RWPE1 (cell line): Measurements from ENCODE around the gene CYP2W1.

ENCODE experiments used
- CTCF ChIA-PET: fragments of 350-600 bp; sonication (Branson Sonifier 250); formaldehyde crosslinking; extraction: SDS; loops from one replicate; lab custom pipeline; 2021; lab: Yijun Ruan, JAX
- POLR2A ChIA-PET: fragments of 400-600 bp; formaldehyde crosslinking; extraction: SDS; loops from one replicate; lab custom pipeline; 2020; ENCODE audit warnings: antibody characterized with exemption; ENCODE audit not compliant: low non-redundant PET; lab: Yijun Ruan, JAX
- DNase-seq: peaks from one replicate; pipeline ENCODE4 v3.0.0; 2012; ENCODE audit warnings: low spot score
- H3K27ac ChIP-seq: fragments of 450-650 bp; 2 replicates; pipeline ENCODE4 v1.5.1; 2017
- CTCF ChIP-seq: fragments of 450-650 bp; conservative IDR thresholded peaks from 2 replicates; pipeline ENCODE4 v1.5.1; 2017; ENCODE audit warnings: low read depth, mild to moderate bottlenecking

CYP2W1 gene

DNA sequence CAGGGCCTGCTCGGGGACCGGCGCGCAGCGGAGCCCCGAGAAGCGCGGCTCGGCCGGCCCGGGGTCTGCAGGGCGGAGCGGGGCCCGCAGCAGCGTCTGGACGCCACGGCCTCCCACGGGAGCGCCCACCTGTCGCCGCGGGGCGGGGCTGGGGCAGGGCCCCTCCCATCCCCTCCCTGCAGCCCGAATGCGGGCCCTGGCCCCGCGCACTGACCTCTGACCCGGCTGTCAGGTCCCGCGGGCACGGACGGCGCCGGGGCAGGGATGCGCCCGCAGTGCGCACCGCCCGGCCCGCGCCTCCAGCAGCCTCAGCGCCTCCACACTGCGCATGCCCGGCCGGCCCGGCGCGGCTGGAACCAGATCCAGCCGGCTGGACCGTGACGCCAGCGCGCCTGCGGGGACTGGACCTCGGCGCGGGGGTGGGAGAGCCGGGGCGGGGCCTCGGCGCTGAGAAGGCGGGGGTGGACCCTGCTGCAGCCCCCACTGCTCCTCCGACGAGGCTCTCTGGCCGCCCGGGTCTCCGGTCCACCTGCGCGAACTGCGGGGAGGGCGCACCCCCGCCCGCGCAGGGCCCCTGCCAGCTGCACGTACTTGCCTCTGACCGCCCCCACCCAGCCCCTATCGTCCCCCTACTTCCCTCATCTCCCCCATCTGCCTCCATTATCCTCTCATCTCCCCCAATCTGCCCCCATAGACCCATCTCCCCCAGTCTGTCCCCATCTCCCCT is 45.2 kb downstream of the CYP2W1 start:
- TF ChIP-seq CTCF = no peak
- DNase-seq = peak; percentile 98
- ChIA-PET CTCF (interaction anchor here (0.5 to 1.8 kb wide), 2 partner anchors 38 to 121 kb away, joined by 4 to 7 read pairs; no protein-coding TSS in a partner anchor), POLR2A (no interaction called here)
- H3K27ac ChIP-seq = peak overlapping the region; percentile 94

DNA sequence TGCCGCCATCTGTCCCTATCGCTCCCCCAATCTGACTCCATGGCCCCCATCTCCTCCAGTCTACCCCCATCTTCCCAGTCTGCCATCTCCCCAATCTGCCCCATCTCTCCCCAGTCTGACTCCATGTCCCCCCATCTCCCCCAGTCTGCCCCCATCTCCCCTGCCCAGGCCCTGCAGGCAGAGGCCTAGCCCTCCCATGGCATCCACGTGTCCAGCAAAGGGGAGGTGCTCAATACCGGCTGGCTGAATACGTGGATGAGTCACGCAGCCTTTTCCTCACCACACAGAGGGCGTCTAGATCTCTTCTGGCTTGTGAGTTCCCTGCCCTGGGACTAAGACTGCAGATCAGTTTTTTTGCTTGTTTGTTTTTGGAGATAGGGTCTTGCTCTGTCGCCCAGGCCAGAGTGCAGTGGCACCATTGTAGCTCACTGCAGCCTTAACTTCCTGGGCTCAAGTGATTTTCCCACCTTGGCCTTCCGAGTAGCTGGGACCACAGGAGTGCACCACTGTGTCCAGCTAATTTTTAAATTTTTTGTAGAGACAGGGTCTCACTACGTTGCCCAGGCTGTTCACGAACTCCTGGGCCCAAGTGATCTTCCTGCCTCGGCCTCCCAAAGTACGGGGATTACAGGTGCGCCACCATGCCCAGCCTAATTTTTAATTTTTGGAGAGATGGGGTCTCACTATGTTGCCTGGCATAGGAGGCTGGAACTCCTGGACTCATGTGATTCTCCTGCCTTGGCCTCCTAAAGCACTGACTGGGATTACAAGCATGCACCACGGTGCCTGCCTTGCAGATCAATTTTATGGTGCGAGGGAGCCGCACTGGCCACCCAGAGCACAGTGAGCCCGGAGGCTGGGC is 46.0 kb downstream of the CYP2W1 start:
- TF ChIP-seq CTCF = no peak
- peak overlapping the region; percentile 94 for H3K27ac ChIP-seq
- peak; percentile 96 for DNase-seq
- CTCF ChIA-PET = interaction anchor here (0.5 kb wide), 1 partner anchor 121 kb away, joined by 4 read pairs; no protein-coding TSS in a partner anchor
- POLR2A ChIA-PET = no interaction called here

- ChIA-PET CTCF (no interaction called here), POLR2A (interaction anchor here (0.6 kb wide), 1 partner anchor 161 kb away, joined by 7 read pairs; no protein-coding TSS in a partner anchor)
- DNase-seq = no peak
- peak overlapping the region; percentile 94 for H3K27ac ChIP-seq
- no peak for TF ChIP-seq CTCF
These were observed 46.9 kb downstream of the CYP2W1 start for GRCh38 chr7:1029637-1030443.

- CTCF ChIA-PET = no interaction called here
- no peak for TF ChIP-seq CTCF
- H3K27ac ChIP-seq = peak overlapping the region; percentile 94
- POLR2A ChIA-PET = no interaction called here
- no peak for DNase-seq
These were observed 47.6 kb downstream of the CYP2W1 start for GRCh38 chr7:1030444-1031070.

GRCh38 chr7:1031716-1032455 is 48.9 kb downstream of the CYP2W1 start:
- POLR2A ChIA-PET = no interaction called here
- no peak for TF ChIP-seq CTCF
- CTCF ChIA-PET = no interaction called here
- DNase-seq = no peak
- no peak overlapping the region for H3K27ac ChIP-seq
